ENCODE measurements around the gene MAPK8IP3.

Gene MAPK8IP3

GRCh38 chr16:1670866-1671265 lies 35.1 kb upstream of the MAPK8IP3 start:
- TF ChIP-seq CTCF (IDR thresholded peaks at IDR 0.05; ENCODE audit: insufficient read depth, low read depth, low read length, missing control alignments) = no peak

DNA sequence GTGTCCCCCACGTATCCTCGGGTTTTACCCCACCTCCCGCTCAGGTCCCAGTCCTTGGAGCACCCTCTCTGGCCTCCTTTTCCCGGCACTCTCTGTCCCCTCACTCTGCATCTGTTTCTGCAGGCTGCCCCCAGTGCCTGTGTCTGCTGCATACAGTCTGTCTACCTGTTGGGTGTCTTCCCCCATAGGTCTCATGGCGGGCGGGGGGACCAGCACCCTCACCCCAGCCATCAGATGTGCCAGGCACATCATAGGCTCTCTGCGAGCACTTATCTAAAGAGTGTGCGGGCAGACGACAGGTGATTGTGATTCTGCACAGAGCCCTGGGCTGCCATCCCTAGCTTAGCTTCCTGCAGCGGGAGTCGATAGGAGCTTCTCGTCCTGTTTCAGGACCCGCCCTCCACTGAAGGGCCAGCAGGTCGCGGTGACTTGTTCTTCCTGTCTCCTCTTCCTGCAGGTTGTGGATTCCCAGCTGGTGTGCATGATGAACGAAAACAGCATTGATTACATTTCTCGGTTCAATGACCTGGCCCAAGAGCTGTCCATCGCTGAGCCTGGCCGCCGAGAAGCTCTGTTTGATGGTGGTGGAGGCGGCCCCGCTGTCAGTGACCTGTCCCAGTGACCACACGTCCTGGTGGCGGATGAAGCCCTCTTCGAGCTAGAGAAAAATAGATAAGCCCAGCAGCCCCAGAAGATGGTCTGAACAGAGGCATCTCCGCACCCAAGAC lies 32.4 kb upstream of the MAPK8IP3 start:
- no peak for DNase-seq (ENCODE audit: low read depth)
- H3K4me3 ChIP-seq (ENCODE audit: low read depth, low read length) = no peak overlapping the region
- TF ChIP-seq CTCF (IDR thresholded peaks at IDR 0.05; ENCODE audit: insufficient read depth, low read depth, low read length, missing control alignments) = no peak

More at GRCh38 chr16:1670866-1671265, 35.1 kb upstream of the MAPK8IP3 start:
- no peak for DNase-seq (ENCODE audit: low read depth)
- H3K4me3 ChIP-seq (ENCODE audit: low read depth, low read length) = no peak overlapping the region

DNA sequence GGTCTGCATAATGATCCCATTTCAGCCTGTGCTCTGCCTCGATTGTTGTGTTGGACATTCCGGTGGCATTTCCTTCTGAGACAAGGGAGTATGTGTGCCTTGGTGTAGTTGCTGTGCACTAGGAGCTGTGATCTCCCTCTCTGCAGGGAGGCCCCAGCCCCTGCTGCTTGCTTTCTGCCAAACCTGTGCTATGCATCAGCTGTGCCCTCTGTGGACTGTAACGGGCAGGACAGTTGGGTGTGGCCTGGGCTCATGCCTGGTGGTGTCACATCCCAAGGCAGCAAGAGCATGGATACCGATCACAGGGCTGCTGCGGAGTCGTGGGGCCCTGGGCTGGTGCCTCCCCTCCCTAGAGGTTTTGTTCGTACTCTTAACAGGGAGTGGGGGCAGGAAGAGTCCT lies 31.7 kb upstream of the MAPK8IP3 start:
- TF ChIP-seq CTCF (IDR thresholded peaks at IDR 0.05; ENCODE audit: insufficient read depth, low read depth, low read length, missing control alignments) = no peak
- H3K4me3 ChIP-seq (ENCODE audit: low read depth, low read length) = no peak overlapping the region
- no peak for DNase-seq (ENCODE audit: low read depth)

DNA sequence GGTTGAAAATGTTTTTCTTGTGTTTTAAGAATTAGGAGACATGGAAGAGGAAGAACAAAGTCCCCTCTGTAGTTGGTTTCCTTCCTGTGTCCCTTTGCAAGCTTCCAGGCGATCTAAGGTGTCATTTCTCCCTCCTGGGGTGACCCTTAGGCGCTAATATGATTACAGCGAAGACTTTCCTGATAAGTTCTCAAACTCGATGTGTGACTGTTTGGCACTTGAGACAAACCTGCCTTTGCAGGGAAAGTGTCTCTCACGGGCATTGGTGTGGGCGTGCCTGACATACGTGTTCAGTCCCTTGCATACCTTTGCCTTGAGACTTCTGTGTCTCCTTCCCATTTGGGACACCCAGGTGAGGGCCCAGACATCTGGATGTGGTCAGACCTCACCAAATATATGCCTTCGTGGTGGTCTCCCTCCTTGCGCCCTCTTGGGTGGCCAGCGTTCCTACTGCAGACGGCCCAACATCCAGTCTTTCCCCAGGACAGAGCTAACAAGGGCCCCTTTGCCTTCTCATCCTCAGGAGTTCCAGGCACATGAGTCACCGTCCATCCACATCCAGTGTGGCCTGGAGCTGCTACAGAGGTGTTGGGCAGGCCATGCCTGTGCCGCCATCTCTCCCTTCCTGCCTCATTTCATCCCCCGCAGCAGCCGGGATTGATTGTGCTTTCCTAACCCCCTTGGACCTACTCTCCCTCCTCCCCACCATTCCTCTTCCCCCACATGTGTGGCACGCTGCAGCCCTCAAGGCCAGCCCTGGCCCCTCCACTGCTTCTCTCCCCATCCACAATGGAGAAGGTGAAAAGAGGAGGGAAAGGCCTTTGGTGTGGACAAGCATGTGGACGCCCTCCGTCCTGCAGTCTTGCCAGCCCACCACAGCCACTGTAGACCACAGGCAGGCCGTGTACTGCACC lies 31.0 kb upstream of the MAPK8IP3 start:
- no peak for TF ChIP-seq CTCF (IDR thresholded peaks at IDR 0.05; ENCODE audit: insufficient read depth, low read depth, low read length, missing control alignments)
- no peak for DNase-seq (ENCODE audit: low read depth)
- H3K4me3 ChIP-seq (ENCODE audit: low read depth, low read length) = no peak overlapping the region

GRCh38 chr16:1676661-1677060 lies 29.3 kb upstream of the MAPK8IP3 start:
- no peak for DNase-seq (ENCODE audit: low read depth)

DNA sequence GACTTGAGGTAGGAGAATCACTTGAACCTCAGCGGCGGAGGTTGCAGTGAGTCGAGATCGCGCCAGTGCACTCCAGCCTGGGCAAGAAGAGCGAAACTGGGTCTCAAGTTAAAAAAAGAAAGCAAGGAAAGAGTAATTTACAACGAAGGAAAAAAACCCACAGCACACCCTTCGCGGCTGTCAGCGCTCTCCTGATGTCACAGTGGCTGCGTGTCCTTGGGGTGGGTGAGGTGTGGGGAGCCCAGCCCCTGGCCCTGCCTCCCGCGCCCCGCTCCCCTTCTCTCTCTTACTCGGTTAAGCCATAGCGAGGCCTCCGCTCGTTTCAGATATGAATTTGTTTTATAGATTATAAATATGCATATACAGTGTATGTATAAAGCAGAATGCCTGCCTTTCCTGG lies 28.7 kb upstream of the MAPK8IP3 start:
- DNase-seq (ENCODE audit: low read depth) = no peak
- TF ChIP-seq CTCF (IDR thresholded peaks at IDR 0.05; ENCODE audit: insufficient read depth, low read depth, low read length, missing control alignments) = no peak
- H3K4me3 ChIP-seq (ENCODE audit: low read depth, low read length) = peak overlapping the region; percentile 37; the same call in 1 of the 2 replicates

More at GRCh38 chr16:1676661-1677060, 29.3 kb upstream of the MAPK8IP3 start:
- TF ChIP-seq CTCF (IDR thresholded peaks at IDR 0.05; ENCODE audit: insufficient read depth, low read depth, low read length, missing control alignments) = no peak
- H3K4me3 ChIP-seq (ENCODE audit: low read depth, low read length) = no peak overlapping the region
